ENCODE measurements around the gene KCTD16. TPM values are rescaled to one million over a fixed set of nuclear protein-coding genes. Genes with fewer than 3 reads are reported as not detected.

The KCTD16 gene
- total and polyA plus RNA-seq, 2 donors from 2014 or later, result 0.24 to 2.5 TPM

- FAIRE-seq (no peak), DNase-seq (no peak)
- no peak overlapping the region for H3K27ac ChIP-seq (ENCODE audit: low read depth in 2 of 2, low read length in 2 of 2)
- no peaks in the 10 kb centered on the region for H3K4me1 ChIP-seq (ENCODE audit: control insufficient read depth in 2 of 3, insufficient read depth in 2 of 3, low read depth in 1 of 3, low read length in 3 of 3)
- TF ChIP-seq CTCF (IDR thresholded peaks at IDR 0.05; ENCODE audit: borderline replicate concordance, extremely low read depth, insufficient read depth), result no peak
- no peak overlapping the region for H3K9ac ChIP-seq (ENCODE audit: low read length in 3 of 3)
- H3K4me3 ChIP-seq (ENCODE audit: low read length in 3 of 3), result no peak overlapping the region
- intact Hi-C loops (cut with DNase I), result no loop called here
- no peaks in the 10 kb centered on the region for H3K36me3 ChIP-seq (ENCODE audit: control insufficient read depth in 2 of 3, insufficient read depth in 3 of 3, low read length in 3 of 3)
- no peaks in the 10 kb centered on the region for H3K9me3 ChIP-seq (ENCODE audit: control insufficient read depth in 2 of 3, insufficient read depth in 1 of 3, low read length in 3 of 3)
- H3K27me3 ChIP-seq (ENCODE audit: control insufficient read depth, insufficient read depth, low read length), result no peaks in the 10 kb centered on the region
Measured at GRCh38 chr5:144201588-144201987, 30.9 kb downstream of the KCTD16 start.

- H3K27ac ChIP-seq (ENCODE audit: low read depth in 2 of 2, low read length in 2 of 2), result no peak overlapping the region
- DNase-seq (peak in 1 of 5 donors; percentile 21), FAIRE-seq (no peak)
- TF ChIP-seq CTCF (IDR thresholded peaks at IDR 0.05; ENCODE audit: borderline replicate concordance, extremely low read depth, insufficient read depth), result no peak
- no peaks in the 10 kb centered on the region for H3K9me3 ChIP-seq (ENCODE audit: control insufficient read depth in 2 of 3, insufficient read depth in 1 of 3, low read length in 3 of 3)
- intact Hi-C loops (cut with DNase I), result no loop called here
- H3K4me1 ChIP-seq (ENCODE audit: control insufficient read depth in 2 of 3, insufficient read depth in 2 of 3, low read depth in 1 of 3, low read length in 3 of 3), result no peaks in the 10 kb centered on the region
- H3K36me3 ChIP-seq (ENCODE audit: control insufficient read depth in 2 of 3, insufficient read depth in 3 of 3, low read length in 3 of 3), result no peaks in the 10 kb centered on the region
- H3K27me3 ChIP-seq (ENCODE audit: control insufficient read depth, insufficient read depth, low read length), result no peaks in the 10 kb centered on the region
- no peak overlapping the region for H3K9ac ChIP-seq (ENCODE audit: low read length in 3 of 3)
- H3K4me3 ChIP-seq (ENCODE audit: low read length in 3 of 3), result no peak overlapping the region
Measured at GRCh38 chr5:144202072-144202471, 31.4 kb downstream of the KCTD16 start.

GRCh38 chr5:144202726-144203125, 32.1 kb downstream of the KCTD16 start:
- Histone ChIP-seq H3K36me3 (ENCODE audit: control insufficient read depth in 2 of 3, insufficient read depth in 3 of 3, low read length in 3 of 3) (no peaks in the 10 kb centered on the region), H3K27me3 (ENCODE audit: control insufficient read depth, insufficient read depth, low read length) (no peaks in the 10 kb centered on the region), H3K9me3 (ENCODE audit: control insufficient read depth in 2 of 3, insufficient read depth in 1 of 3, low read length in 3 of 3) (no peaks in the 10 kb centered on the region), H3K27ac (ENCODE audit: low read depth in 2 of 2, low read length in 2 of 2) (no peak overlapping the region), H3K9ac (ENCODE audit: low read length in 3 of 3) (no peak overlapping the region), H3K4me3 (ENCODE audit: low read length in 3 of 3) (no peak overlapping the region), H3K4me1 (ENCODE audit: control insufficient read depth in 2 of 3, insufficient read depth in 2 of 3, low read depth in 1 of 3, low read length in 3 of 3) (no peaks in the 10 kb centered on the region)
- DNase-seq (no peak), FAIRE-seq (no peak)
- TF ChIP-seq CTCF (IDR thresholded peaks at IDR 0.05; ENCODE audit: borderline replicate concordance, extremely low read depth, insufficient read depth), result no peak
- intact Hi-C loops (cut with DNase I), result no loop called here
